H9 (cell line): Measurements from ENCODE around the gene EVPL. TPM values are rescaled to one million over a fixed set of nuclear protein-coding genes. Genes with fewer than 3 reads are reported as not detected.

Source experiments
- DNase-seq: peaks from one replicate; pipeline ENCODE4 v3.0.0-alpha.2; 2017
- H2AFZ ChIP-seq: one replicate; pipeline ENCODE4 v1.6.1; 2013; ENCODE audit warnings: mild to moderate bottlenecking, low read length, control low read depth, moderate library complexity
- H2AK5ac ChIP-seq: 2 replicates; pipeline ENCODE4 v1.6.1; 2013; ENCODE audit warnings: low read length, control low read depth, mixed read lengths; ENCODE audit not compliant: insufficient read length
- H2BK120ac ChIP-seq: one replicate; pipeline ENCODE4 v1.6.1; 2013; ENCODE audit warnings: low read depth, mild to moderate bottlenecking, low read length, control low read depth, inconsistent platforms; ENCODE audit not compliant: poor library complexity, severe bottlenecking
- H2BK12ac ChIP-seq: 2 replicates; pipeline ENCODE4 v1.6.1; 2013; ENCODE audit warnings: low read length, control low read depth, mixed read lengths, low read depth; ENCODE audit not compliant: insufficient read length
- H2BK15ac ChIP-seq: 2 replicates; pipeline ENCODE4 v1.6.1; 2013; ENCODE audit warnings: low read depth, low read length, control low read depth
- H2BK20ac ChIP-seq: one replicate; pipeline ENCODE4 v1.6.1; 2013; ENCODE audit warnings: low read depth, mild to moderate bottlenecking, low read length, control low read depth, inconsistent platforms; ENCODE audit not compliant: poor library complexity, severe bottlenecking
- H2BK5ac ChIP-seq: 2 replicates; pipeline ENCODE4 v1.6.1; 2013; ENCODE audit warnings: low read length, control low read depth, mixed read lengths; ENCODE audit not compliant: insufficient read length
- H3K14ac ChIP-seq: 2 replicates; pipeline ENCODE4 v1.6.1; 2013; ENCODE audit warnings: low read length, control low read depth; ENCODE audit not compliant: insufficient read depth
- H3K18ac ChIP-seq: 2 replicates; pipeline ENCODE4 v1.6.1; 2013; ENCODE audit warnings: low read depth, mild to moderate bottlenecking, mixed read lengths, low read length, control low read depth; ENCODE audit not compliant: insufficient read length
- H3K23ac ChIP-seq: 2 replicates; pipeline ENCODE4 v1.6.1; 2013; ENCODE audit warnings: low read length, control low read depth, mixed read lengths, low read depth; ENCODE audit not compliant: insufficient read length
- H3K23me2 ChIP-seq: 2 replicates; pipeline ENCODE4 v1.6.1; 2013; ENCODE audit warnings: low read depth, mild to moderate bottlenecking, mixed read lengths, low read length, control low read depth; ENCODE audit not compliant: insufficient read length, poor library complexity, severe bottlenecking
- H3K27ac ChIP-seq: 2 replicates; pipeline ENCODE4 v1.5.1; 2013; ENCODE audit warnings: low read length, control low read depth, mixed read lengths, low read depth; ENCODE audit not compliant: insufficient read length
- H3K27me3 ChIP-seq: 2 replicates; pipeline ENCODE4 v1.6.1; 2013; ENCODE audit warnings: low read length, control low read depth, inconsistent platforms; ENCODE audit not compliant: insufficient read depth
- H3K4ac ChIP-seq: 2 replicates; pipeline ENCODE4 v1.6.1; 2013; ENCODE audit warnings: low read depth, mild to moderate bottlenecking, control low read depth, inconsistent platforms, low read length, moderate library complexity
- H3K4me1 ChIP-seq: 2 replicates; pipeline ENCODE4 v1.6.1; 2013; ENCODE audit warnings: low read length, control low read depth, inconsistent platforms; ENCODE audit not compliant: insufficient read depth
- H3K4me2 ChIP-seq: 2 replicates; pipeline ENCODE4 v1.6.1; 2013; ENCODE audit warnings: low read length, control low read depth, mixed read lengths; ENCODE audit not compliant: insufficient read length, insufficient read depth
- H3K56ac ChIP-seq: 2 replicates; pipeline ENCODE4 v1.6.1; 2013; ENCODE audit warnings: low read depth, mild to moderate bottlenecking, mixed read lengths, low read length, control low read depth; ENCODE audit not compliant: insufficient read length
- H3K79me1 ChIP-seq: 2 replicates; pipeline ENCODE4 v1.6.1; 2013; ENCODE audit warnings: low read depth, mild to moderate bottlenecking, moderate library complexity, low read length, control low read depth, inconsistent platforms; ENCODE audit not compliant: insufficient read depth, poor library complexity, severe bottlenecking
- H3K79me2 ChIP-seq: 2 replicates; pipeline ENCODE4 v1.6.1; 2013; ENCODE audit warnings: low read length, control low read depth, inconsistent platforms; ENCODE audit not compliant: insufficient read depth
- H3K9ac ChIP-seq: 2 replicates; pipeline ENCODE4 v1.6.1; 2013; ENCODE audit warnings: low read length, control low read depth, mixed read lengths; ENCODE audit not compliant: insufficient read length; ENCODE audit errors: extremely low read depth
- H3K9me3 ChIP-seq: one replicate; pipeline ENCODE4 v1.6.1; 2013; ENCODE audit warnings: low read depth, low read length, inconsistent platforms; ENCODE audit not compliant: control insufficient read depth
- H3T11ph ChIP-seq: one replicate; pipeline ENCODE4 v1.6.1; 2013; ENCODE audit warnings: mild to moderate bottlenecking, low read length, control low read depth, inconsistent platforms
- H4K20me1 ChIP-seq: one replicate; pipeline ENCODE4 v1.6.1; 2013; ENCODE audit not compliant: control insufficient read depth, insufficient read length, insufficient read depth
- H4K5ac ChIP-seq: 2 replicates; pipeline ENCODE4 v1.6.1; 2013; ENCODE audit warnings: low read depth, mild to moderate bottlenecking, mixed read lengths, low read length, control low read depth; ENCODE audit not compliant: insufficient read length
- H4K8ac ChIP-seq: replicated peaks from 2 replicates; pipeline ENCODE4 v1.6.1; 2013; ENCODE audit warnings: low read length, control low read depth, mixed read lengths, low read depth; ENCODE audit not compliant: insufficient read length
- H4K91ac ChIP-seq: 2 replicates; pipeline ENCODE4 v1.6.1; 2013; ENCODE audit warnings: low read depth, mild to moderate bottlenecking, moderate library complexity, mixed read lengths, low read length, control low read depth; ENCODE audit not compliant: insufficient read length
- H3K27ac Mint-ChIP-seq, 3 experiments: 2 replicates in 2 of 3; 3 replicates in 1 of 3; pipeline ENCODE4 v1.8.0; 2020 to 2021; ENCODE audit warnings: mixed read lengths in 3 of 3, mild to moderate bottlenecking in 1 of 3, moderate library complexity in 1 of 3
- H3K27me3 Mint-ChIP-seq: 2 replicates; pipeline ENCODE4 v1.8.0; 2021; ENCODE audit warnings: low read depth, mild to moderate bottlenecking, moderate library complexity, mixed read lengths
- H3K36me3 Mint-ChIP-seq, 3 experiments: 2 replicates in 2 of 3; 3 replicates in 1 of 3; pipeline ENCODE4 v1.8.0; 2020 to 2021; ENCODE audit warnings: low read depth in 3 of 3, mixed read lengths in 3 of 3; ENCODE audit not compliant: insufficient read depth in 1 of 3
- H3K4me1 Mint-ChIP-seq, 2 experiments: 2 replicates each; pipeline ENCODE4 v1.8.0; 2020; ENCODE audit warnings: mixed read lengths in 2 of 2
- H3K4me3 Mint-ChIP-seq, 2 experiments: 2 replicates in 1 of 2; 3 replicates in 1 of 2; pipeline ENCODE4 v1.8.0; 2020 to 2021; ENCODE audit warnings: mild to moderate bottlenecking in 2 of 2, mixed read lengths in 2 of 2, moderate library complexity in 1 of 2
- H3K9me3 Mint-ChIP-seq, 2 experiments: 2 replicates in 1 of 2; 3 replicates in 1 of 2; pipeline ENCODE4 v1.8.0; 2020; ENCODE audit warnings: mild to moderate bottlenecking in 2 of 2, mixed read lengths in 2 of 2, moderate library complexity in 1 of 2
- CTCF ChIP-seq: fragments of 200-600 bp; sonication (generic); conservative IDR thresholded peaks from 3 replicates; pipeline ENCODE4 v1.8.0; 2021; ENCODE audit warnings: antibody characterized with exemption, mild to moderate bottlenecking
- WGBS: extraction: QIAGEN DNeasy Blood & Tissue Kit; methylation state at CpG from one replicate; pipeline ENCODE4 v1.1.7; 2013; ENCODE audit warnings: missing lambda C conversion rate, low lambda C conversion rate, mixed read lengths; ENCODE audit not compliant: insufficient read length; ENCODE audit errors: extremely low coverage; 5-methylcytosine and 5-hydroxymethylcytosine counted together
- total RNA-seq: library from RNA; stranded (reverse); gene quantifications from 2 replicates; pipeline ENCODE4 v1.2.1, GENCODE V29; 2021

EVPL gene
- total RNA-seq, 1 experiment from 2014 or later = 0.48 TPM

GRCh38 chr17:75987041-75987440, 40.1 kb downstream of the EVPL start:
- Histone ChIP-seq H3K9me3 (no peaks in the 10 kb centered on the region), H4K91ac (no peak overlapping the region), H3K27ac (no peak overlapping the region), H2BK12ac (no peak overlapping the region), H4K20me1 (no peaks in the 10 kb centered on the region), H3K27me3 (no peaks in the 10 kb centered on the region), H3K23me2 (no peaks in the 10 kb centered on the region), H2BK20ac (no peak overlapping the region), H3K14ac (no peak overlapping the region), H2BK15ac (no peak overlapping the region), H4K5ac (no peak overlapping the region), H3K56ac (no peak overlapping the region), H3K4ac (no peak overlapping the region), H2AK5ac (no peak overlapping the region), H2AFZ (no peak overlapping the region), H2BK120ac (no peak overlapping the region), H4K8ac (no peak overlapping the region), H3T11ph (no peak overlapping the region), H3K4me1 (peaks cover 8% of the 10 kb centered on the region; the same call in 1 of the 2 replicates), H3K23ac (no peak overlapping the region), H3K79me1 (no peaks in the 10 kb centered on the region), H3K18ac (no peak overlapping the region), H3K4me2 (no peak overlapping the region), H3K9ac (no peak overlapping the region), H2BK5ac (no peak overlapping the region), H3K79me2 (peaks cover 2% of the 10 kb centered on the region; the same call in 1 of the 2 replicates)
- no CpG with 5 or more reads among the region's 4 CpGs for WGBS
- no peaks in the 10 kb centered on the region for H3K27me3 Mint-ChIP-seq
- no peak for TF ChIP-seq CTCF
- peaks cover 24 to 33% of the 10 kb centered on the region in 2 experiments for H3K4me1 Mint-ChIP-seq
- DNase-seq = no peak
- H3K4me3 Mint-ChIP-seq = no peak overlapping the region
- H3K36me3 Mint-ChIP-seq = peaks cover 5 to 26% (median 20%) of the 10 kb centered on the region in 3 experiments; a peak in 6 of 7 replicates
- no peak overlapping the region for H3K27ac Mint-ChIP-seq
- H3K9me3 Mint-ChIP-seq = no peaks in the 10 kb centered on the region
